ENCODE results near the gene VASH1. TPM values are rescaled to one million over a fixed set of nuclear protein-coding genes. Genes with fewer than 3 reads are reported as not detected.

The VASH1 gene
- total RNA-seq (2014; rRNA removed; shearing (Covaris generic)) (2.8 and 3.7 TPM in 2 replicates), polyA plus RNA-seq (2016; fragmentation: Nextera tagmentation; extraction: Ambion mirVana) (0.78 and 1.4 TPM in 2 replicates)
- long read RNA-seq, partial matches to known transcripts: 0 of 2 reads
- long read RNA-seq, other reads (novel, unspliced or antisense): 2 of 2 reads

GRCh38 chr14:76761136-76761959, at the start of gene VASH1:
TSS of gene VASH1 (plus strand) at chr14:76761468. CDS start at chr14:76762822, 1,354 bp downstream.
- peak within 1 kb of the TSS; percentile 99 for H2AFZ ChIP-seq
- peak; percentile 78 for ATAC-seq
- H3K27me3 Mint-ChIP-seq (ENCODE audit: insufficient read depth, low read depth, poor library complexity): peaks cover 43% of the 10 kb centered on the region
- H3K4me2 ChIP-seq: peak within 1 kb of the TSS; percentile 97
- peaks cover 15% of the 10 kb centered on the region for H3K4me1 Mint-ChIP-seq
- H3K27ac ChIP-seq (ENCODE audit: low read depth): no peak within 1 kb of the TSS
- no peaks in the 10 kb centered on the region for H3F3A ChIP-seq (replicated peaks; ENCODE audit: low read depth)
- no peaks in the 10 kb centered on the region for H3K79me2 ChIP-seq (replicated peaks; ENCODE audit: insufficient read depth)
- no peaks in the 10 kb centered on the region for H3K9me3 Mint-ChIP-seq
- H3K4me3 Mint-ChIP-seq: peak within 1 kb of the TSS; percentile 80
- H3K4me1 ChIP-seq (ENCODE audit: insufficient read depth): peaks cover 14% of the 10 kb centered on the region
- peaks cover 80% of the 10 kb centered on the region for H3K27me3 ChIP-seq (ENCODE audit: insufficient read depth)
- no peak within 1 kb of the TSS for H3K27ac Mint-ChIP-seq
- DNase-seq (ENCODE audit: low spot score): peak; percentile 77
- TF ChIP-seq NANOG (IDR thresholded peaks at IDR 0.05; ENCODE audit: borderline replicate concordance) (no peak), EZH2phosphoT487 (IDR thresholded peaks at IDR 0.05; ENCODE audit: unreplicated experiment) (no peak), ZNF462 (CRISPR knock-in tag; IDR thresholded peaks at IDR 0.05) (no peak), EZH2 (IDR thresholded peaks at IDR 0.05; ENCODE audit: low read depth, unreplicated experiment) (peak; percentile 27), REST (IDR thresholded peaks at IDR 0.05; ENCODE audit: unreplicated experiment) (no peak), POLR2AphosphoS5 (IDR thresholded peaks at IDR 0.05; ENCODE audit: low read depth) (peak; percentile 27; the same call in 1 of the 2 replicates), STAT1 (IDR thresholded peaks at IDR 0.05; ENCODE audit: unreplicated experiment) (no peak), ZNF331 (CRISPR knock-in tag; IDR thresholded peaks at IDR 0.05; ENCODE audit: low read depth) (no peak), CREB1 (CRISPR knock-in tag; IDR thresholded peaks at IDR 0.05; ENCODE audit: low read depth) (no peak), JUNB (IDR thresholded peaks at IDR 0.05; ENCODE audit: unreplicated experiment) (no peak), CTCF (conservative IDR thresholded peaks at IDR 0.05; ENCODE audit: low read depth in 2 of 2) (no peak), ZNF114 (CRISPR knock-in tag; IDR thresholded peaks at IDR 0.05) (no peak)
- TF ChIP-seq, protein P1, sequence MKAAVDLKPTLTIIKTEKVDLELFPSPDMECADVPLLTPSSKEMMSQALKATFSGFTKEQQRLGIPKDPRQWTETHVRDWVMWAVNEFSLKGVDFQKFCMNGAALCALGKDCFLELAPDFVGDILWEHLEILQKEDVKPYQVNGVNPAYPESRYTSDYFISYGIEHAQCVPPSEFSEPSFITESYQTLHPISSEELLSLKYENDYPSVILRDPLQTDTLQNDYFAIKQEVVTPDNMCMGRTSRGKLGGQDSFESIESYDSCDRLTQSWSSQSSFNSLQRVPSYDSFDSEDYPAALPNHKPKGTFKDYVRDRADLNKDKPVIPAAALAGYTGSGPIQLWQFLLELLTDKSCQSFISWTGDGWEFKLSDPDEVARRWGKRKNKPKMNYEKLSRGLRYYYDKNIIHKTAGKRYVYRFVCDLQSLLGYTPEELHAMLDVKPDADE (IDR thresholded peaks at IDR 0.05): no peak
- H3K36me3 Mint-ChIP-seq (ENCODE audit: low read depth): no peaks in the 10 kb centered on the region
- H3K9me2 ChIP-seq (ENCODE audit: insufficient read depth): no peaks in the 10 kb centered on the region
- H4K20me1 ChIP-seq (replicated peaks; ENCODE audit: insufficient read depth): no peaks in the 10 kb centered on the region
- peak within 1 kb of the TSS; percentile 86 for H3K4me3 ChIP-seq
- no peaks in the 10 kb centered on the region for H3K36me3 ChIP-seq (ENCODE audit: insufficient read depth)
